ENCODE data around the gene SPINK5. TPM values are rescaled to one million over a fixed set of nuclear protein-coding genes. Genes with fewer than 3 reads are reported as not detected.

The SPINK5 gene
- total and polyA plus RNA-seq, 2 experiments from 2014 or later = 3.5 to 6.1 TPM

- H3K4me1 ChIP-seq (ENCODE audit: low read depth) = no peaks in the 10 kb centered on the region
- peak; percentile 70 to 85 for DNase-seq (ENCODE audit: low read depth in 1 of 2, low spot score in 1 of 2)
- H3K36me3 ChIP-seq = no peaks in the 10 kb centered on the region
- no peak overlapping the region for H3K27ac ChIP-seq
- peak; percentile 76 for TF ChIP-seq CTCF (IDR thresholded peaks at IDR 0.05; ENCODE audit: low read depth, low read length)
- no peak overlapping the region for H3K4me3 ChIP-seq
- H3K27me3 ChIP-seq = no peaks in the 10 kb centered on the region
- H3K9me3 ChIP-seq (ENCODE audit: low read depth) = no peaks in the 10 kb centered on the region
Observed at GRCh38 chr5:148179234-148179824, 115.5 kb downstream of the SPINK5 start.

- Histone ChIP-seq H3K9me3 (ENCODE audit: low read depth) (no peaks in the 10 kb centered on the region), H3K27me3 (no peaks in the 10 kb centered on the region), H3K36me3 (no peaks in the 10 kb centered on the region), H3K4me3 (no peak overlapping the region), H3K27ac (no peak overlapping the region), H3K4me1 (ENCODE audit: low read depth) (no peaks in the 10 kb centered on the region)
- DNase-seq (ENCODE audit: low read depth in 1 of 2, low spot score in 1 of 2) = peak in 1 of 2 donors; percentile 89
- TF ChIP-seq CTCF (IDR thresholded peaks at IDR 0.05; ENCODE audit: low read depth, low read length) = no peak
Observed at GRCh38 chr5:148186248-148187003, 122.6 kb downstream of the SPINK5 start.

Other genes starting within 250 kb of the SPINK5 start
- not detected in 2 replicates for gene SPINK1, start 232.3 kb upstream of the SPINK5 start, total RNA-seq
- 2.6 TPM in 1 of 2 replicates, not detected in the other for gene SPINK1, start 232.3 kb upstream of the SPINK5 start, polyA plus RNA-seq
- gene SCGB3A2, start 185.3 kb upstream of the SPINK5 start, total RNA-seq = not detected in 2 replicates
- 0.37 TPM in 1 of 2 replicates, not detected in the other for gene SCGB3A2, start 185.3 kb upstream of the SPINK5 start, polyA plus RNA-seq
- not detected in 2 replicates for gene C5orf46, start 157.4 kb upstream of the SPINK5 start, total RNA-seq
- 0.43 TPM in 1 of 2 replicates, not detected in the other for gene C5orf46, start 157.4 kb upstream of the SPINK5 start, polyA plus RNA-seq
- gene SPINK14, start 104.6 kb downstream of the SPINK5 start, total RNA-seq = not detected in 2 replicates
- not detected in 2 replicates for gene SPINK14, start 104.6 kb downstream of the SPINK5 start, polyA plus RNA-seq
- gene SPINK6, start 139.1 kb downstream of the SPINK5 start, total RNA-seq = not detected in 2 replicates
- not detected in 2 replicates for gene SPINK6, start 139.1 kb downstream of the SPINK5 start, polyA plus RNA-seq
- not detected in 2 replicates for gene MARCOL, start 174.5 kb downstream of the SPINK5 start, total RNA-seq
- gene MARCOL, start 174.5 kb downstream of the SPINK5 start, polyA plus RNA-seq = 0.29 TPM in 1 of 2 replicates, not detected in the other
- gene SPINK13, start 204.8 kb downstream of the SPINK5 start, total RNA-seq = not detected in 2 replicates
- 0.59 TPM in 1 of 2 replicates, not detected in the other for gene SPINK13, start 204.8 kb downstream of the SPINK5 start, polyA plus RNA-seq
- not detected in 2 replicates for gene SPINK7, start 248.4 kb downstream of the SPINK5 start, total RNA-seq
- not detected in 2 replicates for gene SPINK7, start 248.4 kb downstream of the SPINK5 start, polyA plus RNA-seq

Data from cardiac muscle cell (in vitro differentiated cells and primary cell).